ENCODE data around the gene PDE3A. TPM values are rescaled to one million over a fixed set of nuclear protein-coding genes. Genes with fewer than 3 reads are reported as not detected.

PDE3A gene
- total RNA-seq = 1.4 and 1.7 TPM in 2 replicates

GRCh38 chr12:20368114-20368650 lies at the start of gene PDE3A:
TSS of gene PDE3A (plus strand) at chr12:20368537. CDS start at chr12:20369285, 748 bp downstream.

GRCh38 chr12:20695232-20695631 lies 326.9 kb downstream of the PDE3A start, which contains the start of gene SLCO1C1:
TSS of gene SLCO1C1 (plus strand) at chr12:20695332. CDS start at chr12:20699577, 4,245 bp downstream.

Data from uterine smooth muscle cell (primary cell).